Measurements from ENCODE around the gene RFX3.

DNA sequence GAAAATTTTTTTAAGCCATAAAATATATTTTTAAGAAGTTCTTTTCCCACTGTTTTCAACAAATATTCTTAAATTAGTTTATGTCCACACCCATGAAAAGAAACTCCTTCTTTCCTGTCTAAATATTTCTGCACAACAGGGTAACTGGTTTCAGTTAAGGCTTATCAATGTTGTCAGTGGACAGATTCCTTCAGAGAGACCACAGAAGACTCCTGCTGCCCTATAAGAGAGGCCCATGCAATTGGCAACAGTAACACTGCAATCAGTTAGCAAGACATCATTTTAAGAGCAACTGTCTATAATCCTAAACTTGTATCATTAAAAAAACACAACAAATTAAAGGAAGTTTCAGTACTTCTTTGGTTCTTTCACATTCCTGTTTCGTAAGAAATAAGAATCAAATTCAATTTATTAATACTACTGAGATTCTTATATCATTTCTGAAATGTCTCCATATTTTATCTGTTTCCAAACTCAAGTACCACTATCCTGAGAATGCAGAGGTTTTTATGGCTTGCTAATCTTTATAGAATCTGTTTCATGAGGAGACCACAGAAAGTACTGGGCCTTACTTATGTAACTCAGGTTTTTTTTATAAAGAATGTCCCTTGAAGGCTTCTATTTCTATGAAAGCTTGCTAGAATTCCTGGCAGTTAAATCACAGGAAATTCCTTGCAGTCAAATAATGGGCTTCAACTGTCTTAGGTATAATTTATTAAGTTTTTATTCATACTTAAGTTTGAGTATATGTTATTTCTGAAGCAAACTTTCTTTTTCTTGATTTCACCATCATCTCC is 240.2 kb downstream of the RFX3 start:
- TF ChIP-seq, protein P1, sequence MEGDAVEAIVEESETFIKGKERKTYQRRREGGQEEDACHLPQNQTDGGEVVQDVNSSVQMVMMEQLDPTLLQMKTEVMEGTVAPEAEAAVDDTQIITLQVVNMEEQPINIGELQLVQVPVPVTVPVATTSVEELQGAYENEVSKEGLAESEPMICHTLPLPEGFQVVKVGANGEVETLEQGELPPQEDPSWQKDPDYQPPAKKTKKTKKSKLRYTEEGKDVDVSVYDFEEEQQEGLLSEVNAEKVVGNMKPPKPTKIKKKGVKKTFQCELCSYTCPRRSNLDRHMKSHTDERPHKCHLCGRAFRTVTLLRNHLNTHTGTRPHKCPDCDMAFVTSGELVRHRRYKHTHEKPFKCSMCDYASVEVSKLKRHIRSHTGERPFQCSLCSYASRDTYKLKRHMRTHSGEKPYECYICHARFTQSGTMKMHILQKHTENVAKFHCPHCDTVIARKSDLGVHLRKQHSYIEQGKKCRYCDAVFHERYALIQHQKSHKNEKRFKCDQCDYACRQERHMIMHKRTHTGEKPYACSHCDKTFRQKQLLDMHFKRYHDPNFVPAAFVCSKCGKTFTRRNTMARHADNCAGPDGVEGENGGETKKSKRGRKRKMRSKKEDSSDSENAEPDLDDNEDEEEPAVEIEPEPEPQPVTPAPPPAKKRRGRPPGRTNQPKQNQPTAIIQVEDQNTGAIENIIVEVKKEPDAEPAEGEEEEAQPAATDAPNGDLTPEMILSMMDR (IDR thresholded peaks at IDR 0.05; ENCODE audit: low read length): no peak
- TF ChIP-seq EZH2 (IDR thresholded peaks at IDR 0.05; ENCODE audit: borderline replicate concordance, low read length): no peak

Data from OCI-LY1 (cell line).